Fibroblast of lung (primary cell): ENCODE results near the gene LIN28A. TPM values are rescaled to one million over a fixed set of nuclear protein-coding genes. Genes with fewer than 3 reads are reported as not detected.
"Not testable (repeated sequence)": the region's sequence is repeated elsewhere in the genome, so short reads cannot be mapped to it uniquely, and the experiment has no call there.

Experiments used
- DNase-seq, 2 donors: peaks; one replicate each; pipeline versions ENCODE4 v3.0.0 to v3.0.0-alpha.2; 2010; ENCODE audit warnings: low read depth in 2 of 2
- H2AFZ ChIP-seq: 2 replicates; pipeline ENCODE4 v1.5.1; 2012; ENCODE audit warnings: low read length, control low read depth, inconsistent platforms
- H3K27ac ChIP-seq: 2 replicates; pipeline ENCODE4 v1.5.1; 2011; ENCODE audit warnings: low read length, control low read depth; ENCODE audit not compliant: insufficient read depth
- H3K27me3 ChIP-seq: 2 replicates; pipeline ENCODE4 v1.5.1; 2011; ENCODE audit warnings: mild to moderate bottlenecking, low read length; ENCODE audit not compliant: control insufficient read depth, insufficient read depth
- H3K36me3 ChIP-seq: 2 replicates; pipeline ENCODE4 v1.5.1; 2011; ENCODE audit warnings: low read length; ENCODE audit not compliant: control insufficient read depth, insufficient read depth
- H3K4me1 ChIP-seq: 2 replicates; pipeline ENCODE4 v1.5.1; 2011; ENCODE audit warnings: low read length; ENCODE audit not compliant: control insufficient read depth, insufficient read depth; ENCODE audit errors: extremely low read depth
- H3K4me2 ChIP-seq: 2 replicates; pipeline ENCODE4 v1.5.1; 2011; ENCODE audit warnings: low read length, control low read depth; ENCODE audit not compliant: insufficient read depth; ENCODE audit errors: extremely low read depth
- H3K4me3 ChIP-seq, 4 experiments: fragments of 200-600 bp in 1 of 4; sonication (generic) in 1 of 4; replicated peaks in 1 of 4; 2 replicates each; pipeline ENCODE4 v1.5.1; 2011 to 2016; ENCODE audit warnings: low read length in 4 of 4, low read depth in 3 of 4, mild to moderate bottlenecking in 3 of 4, control low read depth in 2 of 4, inconsistent platforms in 1 of 4, mixed read lengths in 1 of 4; ENCODE audit not compliant: insufficient read depth in 1 of 4; ENCODE audit errors: control extremely low read depth in 1 of 4
- H3K79me2 ChIP-seq: 2 replicates; pipeline ENCODE4 v1.5.1; 2012; ENCODE audit warnings: mild to moderate bottlenecking, low read length, inconsistent platforms; ENCODE audit not compliant: control insufficient read depth, insufficient read depth
- H3K9ac ChIP-seq: 2 replicates; pipeline ENCODE4 v1.5.1; 2011; ENCODE audit warnings: mild to moderate bottlenecking, low read length, control low read depth; ENCODE audit not compliant: insufficient read depth
- H3K9me3 ChIP-seq: 2 replicates; pipeline ENCODE4 v1.5.1; 2012; ENCODE audit warnings: low read depth, low read length; ENCODE audit not compliant: control insufficient read depth, insufficient read depth
- H4K20me1 ChIP-seq: 2 replicates; pipeline ENCODE4 v1.5.1; 2011; ENCODE audit warnings: low read length; ENCODE audit not compliant: control insufficient read depth, insufficient read depth; ENCODE audit errors: extremely low read depth
- EZH2 ChIP-seq: IDR thresholded peaks from 2 replicates; pipeline ENCODE4 v1.5.1; 2012; ENCODE audit warnings: low read length, control low read depth, mild to moderate bottlenecking; ENCODE audit errors: missing control alignments
- polyA plus RNA-seq, 2 donors: library from polyadenylated mRNA; depleted of rRNA in 1 of 2; stranded (reverse) in 1 of 2; unstranded in 1 of 2; fragments of >200 nt; gene quantifications; 2 replicates each; pipeline ENCODE4 v1.2.1, GENCODE V29; 2011 to 2012; ENCODE audit warnings: missing spikeins in 1 of 2
- total RNA-seq: library from RNA; depleted of rRNA; stranded (reverse); fragments of >200 nt; gene quantifications from 2 replicates; pipeline ENCODE4 v1.2.1, GENCODE V29; 2014
- TF ChIP-seq, protein P1 (sequence below), 2 donors: IDR thresholded peaks in 1 of 2; conservative IDR thresholded peaks in 1 of 2; 1 replicate in 1 of 2; 2 replicates in 1 of 2; pipeline ENCODE4 v1.5.1; 2011 to 2012; ENCODE audit warnings: low read length in 2 of 2, control low read depth in 1 of 2, inconsistent platforms in 1 of 2, low read depth in 1 of 2, mild to moderate bottlenecking in 1 of 2

LIN28A gene
- total and polyA plus RNA-seq, 2 donors (not counting 1 experiment from before 2014, with no cell fraction given), result 0.09 TPM; not detected in 1

- TF ChIP-seq, protein P1, sequence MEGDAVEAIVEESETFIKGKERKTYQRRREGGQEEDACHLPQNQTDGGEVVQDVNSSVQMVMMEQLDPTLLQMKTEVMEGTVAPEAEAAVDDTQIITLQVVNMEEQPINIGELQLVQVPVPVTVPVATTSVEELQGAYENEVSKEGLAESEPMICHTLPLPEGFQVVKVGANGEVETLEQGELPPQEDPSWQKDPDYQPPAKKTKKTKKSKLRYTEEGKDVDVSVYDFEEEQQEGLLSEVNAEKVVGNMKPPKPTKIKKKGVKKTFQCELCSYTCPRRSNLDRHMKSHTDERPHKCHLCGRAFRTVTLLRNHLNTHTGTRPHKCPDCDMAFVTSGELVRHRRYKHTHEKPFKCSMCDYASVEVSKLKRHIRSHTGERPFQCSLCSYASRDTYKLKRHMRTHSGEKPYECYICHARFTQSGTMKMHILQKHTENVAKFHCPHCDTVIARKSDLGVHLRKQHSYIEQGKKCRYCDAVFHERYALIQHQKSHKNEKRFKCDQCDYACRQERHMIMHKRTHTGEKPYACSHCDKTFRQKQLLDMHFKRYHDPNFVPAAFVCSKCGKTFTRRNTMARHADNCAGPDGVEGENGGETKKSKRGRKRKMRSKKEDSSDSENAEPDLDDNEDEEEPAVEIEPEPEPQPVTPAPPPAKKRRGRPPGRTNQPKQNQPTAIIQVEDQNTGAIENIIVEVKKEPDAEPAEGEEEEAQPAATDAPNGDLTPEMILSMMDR (conservative IDR thresholded peaks at IDR 0.05 in 1 of 2, IDR thresholded peaks at IDR 0.05 in 1 of 2; ENCODE audit: low read depth in 1 of 2, low read length in 2 of 2), result no peak
- no peak for TF ChIP-seq EZH2
- H3K79me2 ChIP-seq, result no peaks in the 10 kb centered on the region
- H4K20me1 ChIP-seq, result no peaks in the 10 kb centered on the region
- H3K4me2 ChIP-seq, result no peak overlapping the region
- H3K27ac ChIP-seq, result no peak overlapping the region
- H3K4me1 ChIP-seq, result peaks cover 2% of the 10 kb centered on the region
- no peak overlapping the region for H2AFZ ChIP-seq
- no peaks in the 10 kb centered on the region for H3K36me3 ChIP-seq
- no peak overlapping the region for H3K9ac ChIP-seq
- H3K9me3 ChIP-seq, result no peaks in the 10 kb centered on the region
- no peak for DNase-seq
- no peaks in the 10 kb centered on the region for H3K27me3 ChIP-seq
- no peak overlapping the region for H3K4me3 ChIP-seq
Measured at GRCh38 chr1:26384076-26384475, 26.5 kb upstream of the LIN28A start.

GRCh38 chr1:26385063-26385462 lies 25.6 kb upstream of the LIN28A start:
- not testable (repeated sequence) for H3K36me3 ChIP-seq, H3K4me1 ChIP-seq, H3K9me3 ChIP-seq, H3K79me2 ChIP-seq, H3K4me2 ChIP-seq, H2AFZ ChIP-seq, DNase-seq, H3K9ac ChIP-seq, H4K20me1 ChIP-seq, H3K27me3 ChIP-seq, H3K27ac ChIP-seq, H3K4me3 ChIP-seq

- Histone ChIP-seq H3K4me1 (peaks cover 2% of the 10 kb centered on the region), H3K36me3 (no peaks in the 10 kb centered on the region), H3K4me3 (no peak overlapping the region), H3K9ac (no peak overlapping the region), H3K9me3 (no peaks in the 10 kb centered on the region), H3K4me2 (no peak overlapping the region), H3K79me2 (no peaks in the 10 kb centered on the region), H3K27ac (no peak overlapping the region), H3K27me3 (no peaks in the 10 kb centered on the region), H2AFZ (no peak overlapping the region), H4K20me1 (no peaks in the 10 kb centered on the region)
- peak; percentile 59 to 63 for DNase-seq
- TF ChIP-seq EZH2, result no peak
- TF ChIP-seq, protein P1 (conservative IDR thresholded peaks at IDR 0.05 in 1 of 2, IDR thresholded peaks at IDR 0.05 in 1 of 2; ENCODE audit: low read depth in 1 of 2, low read length in 2 of 2), result no peak
Measured at GRCh38 chr1:26387447-26387846, 23.2 kb upstream of the LIN28A start.
